HepG2 (cell line): ENCODE measurements around the gene FAM110C. TPM values are rescaled to one million over a fixed set of nuclear protein-coding genes. Genes with fewer than 3 reads are reported as not detected.

Experiments
- ATAC-seq: fragments of 200-7000 bp; cut with Tn5 transposase; 3 replicates; pipeline ENCODE4 v1.9.1; 2020; ENCODE audit warnings: mild to moderate bottlenecking, moderate library complexity
- BruUV-seq: library from RNA; stranded (reverse); fragments of 400-500 nt; replicated peaks from 2 replicates; lab custom pipeline; 2021; lab: Mats Ljungman, UMichigan
- CTCF ChIA-PET: fragments of 300-600 bp; formaldehyde crosslinking; extraction: SDS; loops from one replicate; lab custom pipeline; 2021; ENCODE audit warnings: low total read pairs, inconsistent platforms, low intra/inter-chr PET ratio; lab: Yijun Ruan, JAX
- POLR2A ChIA-PET: fragments of 350-600 bp; sonication (Branson Sonifier 250); formaldehyde crosslinking; loops from one replicate; lab custom pipeline; 2020; ENCODE audit warnings: antibody characterized with exemption, inconsistent platforms; lab: Yijun Ruan, JAX
- DNase-seq: peaks from one replicate; pipeline ENCODE4 v3.0.0-alpha.2; 2015; ENCODE audit warnings: low spot score
- FAIRE-seq: peaks from 3 replicates; lab custom pipeline; 2011; peaks lifted over from hg19 to GRCh38; lab: Jason Lieb, UNC
- H2AFZ ChIP-seq: one replicate; pipeline ENCODE4 v1.6.1; 2011; ENCODE audit warnings: low read length, inconsistent platforms
- H3K27ac ChIP-seq: fragments of 300-600 bp; 3 replicates; pipeline ENCODE4 v1.8.0; 2011; ENCODE audit warnings: mixed run types, mild to moderate bottlenecking, mixed read lengths, low read length, inconsistent platforms; ENCODE audit not compliant: insufficient read depth; ENCODE audit errors: extremely low read length
- H3K27me3 ChIP-seq, 2 experiments: fragments of 200-600 bp in 1 of 2; 2 replicates in 1 of 2; 3 replicates in 1 of 2; pipeline versions ENCODE4 v1.6.0 to v1.8.0; 2011; ENCODE audit warnings: low read length in 2 of 2, mild to moderate bottlenecking in 2 of 2, moderate library complexity in 2 of 2, inconsistent platforms in 1 of 2; ENCODE audit not compliant: insufficient read depth in 2 of 2, control insufficient read depth in 1 of 2
- H3K36me3 ChIP-seq, 2 experiments: fragments of 200-600 bp in 1 of 2; replicated peaks in 1 of 2; 2 replicates in 1 of 2; 3 replicates in 1 of 2; pipeline versions ENCODE4 v1.5.1 to v1.8.0; 2011; ENCODE audit warnings: low read length in 2 of 2, inconsistent platforms in 1 of 2; ENCODE audit not compliant: insufficient read depth in 2 of 2, control insufficient read depth in 1 of 2
- H3K4me1 ChIP-seq: 2 replicates; pipeline ENCODE4 v1.5.1; 2012; ENCODE audit warnings: low read length, inconsistent platforms; ENCODE audit not compliant: insufficient read depth
- H3K4me2 ChIP-seq: 2 replicates; pipeline ENCODE4 v1.6.0; 2011; ENCODE audit warnings: low read depth, low read length, inconsistent platforms
- H3K4me3 ChIP-seq, 3 experiments: fragments of 200-600 bp in 1 of 3; sonication (generic), shearing (Covaris generic) in 1 of 3; replicated peaks in 1 of 3; 2 replicates each; pipeline ENCODE4 v1.5.1; 2011 to 2016; ENCODE audit warnings: low read length in 3 of 3, inconsistent platforms in 2 of 3, low read depth in 2 of 3, mild to moderate bottlenecking in 2 of 3, control low read depth in 1 of 3, mixed read lengths in 1 of 3; ENCODE audit not compliant: insufficient read depth in 1 of 3
- H3K79me2 ChIP-seq: one replicate; pipeline ENCODE4 v1.6.1; 2011; ENCODE audit warnings: low read length, inconsistent platforms; ENCODE audit not compliant: insufficient read depth
- H3K9ac ChIP-seq: 2 replicates; pipeline ENCODE4 v1.6.0; 2011; ENCODE audit warnings: mild to moderate bottlenecking, low read depth, low read length, inconsistent platforms; ENCODE audit not compliant: insufficient read depth
- H3K9me3 ChIP-seq: 2 replicates; pipeline ENCODE4 v1.5.1; 2012; ENCODE audit warnings: mild to moderate bottlenecking, low read length
- H4K20me1 ChIP-seq: 2 replicates; pipeline ENCODE4 v1.6.0; 2011; ENCODE audit warnings: inconsistent platforms, mild to moderate bottlenecking, low read length, moderate library complexity; ENCODE audit not compliant: insufficient read depth
- CREB1 ChIP-seq, 2 experiments: fragments of 450-650 bp in 1 of 2; IDR thresholded peaks; 2 replicates each; pipeline ENCODE4 v1.6.1; 2016 to 2017; ENCODE audit warnings: control low read depth in 1 of 2, mild to moderate bottlenecking in 1 of 2, missing compliant biosample characterization in 1 of 2, missing genetic modification characterization in 1 of 2
- MTA3 ChIP-seq: sonication (generic); formaldehyde crosslinking; IDR thresholded peaks from 2 replicates; pipeline ENCODE4 v1.4.0; 2020; ENCODE audit warnings: missing genetic modification reagents
- MXD4 ChIP-seq: IDR thresholded peaks from 2 replicates; pipeline ENCODE4 v1.6.1; 2016; ENCODE audit warnings: mild to moderate bottlenecking, missing biosample characterization, missing genetic modification reagents
- ONECUT2 ChIP-seq: sonication (generic); formaldehyde crosslinking; IDR thresholded peaks from 2 replicates; pipeline ENCODE4 v1.4.0; 2020; ENCODE audit warnings: missing genetic modification reagents
- SP2 ChIP-seq: sonication (generic); formaldehyde crosslinking; IDR thresholded peaks from 2 replicates; pipeline ENCODE4 v1.5.1; 2020; ENCODE audit warnings: mild to moderate bottlenecking, missing genetic modification reagents
- ZNF782 ChIP-seq: sonication (generic); formaldehyde crosslinking; IDR thresholded peaks from 2 replicates; pipeline ENCODE4 v1.4.0; 2020; ENCODE audit warnings: missing genetic modification reagents, mild to moderate bottlenecking, borderline replicate concordance
- WGBS: methylation state at CpG from one replicate; pipeline ENCODE4 v1.1.6; 2017; ENCODE audit warnings: low lambda C conversion rate; 5-methylcytosine and 5-hydroxymethylcytosine counted together
- in situ Hi-C: cut with HindIII; loops from 2 replicates; pipeline ENCODE4 v1.10.0; 2017; ENCODE audit warnings: low pct_unique_long_range_greater_than_20kb; ENCODE audit not compliant: extremely low pct_ligation_motif_present
- intact Hi-C: fragments of 100-400 bp; cut with micrococcal nuclease; formaldehyde crosslinking; loops from one replicate; pipeline ENCODE4 v1.10.0; 2022; ENCODE audit not compliant: unreplicated experiment
- polyA plus RNA-seq, 8 experiments: library from polyadenylated mRNA; depleted of rRNA in 3 of 8; stranded (reverse) in 7 of 8; unstranded in 1 of 8; fragments of >200 nt; fragmentation: Illumina TruSeq in 4 of 8; extraction: Trizol in 4 of 8; gene quantifications; 2 replicates each; pipeline versions ENCODE4 v1.2.1 to v1.2.3, GENCODE V29; 2011 to 2016; ENCODE audit warnings: low read depth in 4 of 8, missing spikeins in 1 of 8, mixed read lengths in 1 of 8; ENCODE audit not compliant: insufficient read depth in 1 of 8
- total RNA-seq, 5 experiments: library from RNA; depleted of rRNA; stranded (reverse); fragments of >200 nt; fragmentation: Illumina TruSeq; extraction: Trizol; gene quantifications; 2 replicates each; pipeline ENCODE4 v1.2.3, GENCODE V29; 2016; ENCODE audit warnings: low read depth in 1 of 5
- TF ChIP-seq, protein P1 (sequence below): sonication (generic); formaldehyde crosslinking; IDR thresholded peaks from 2 replicates; pipeline ENCODE4 v1.4.0; 2020; ENCODE audit warnings: missing genetic modification reagents, borderline replicate concordance

FAM110C gene
- total and polyA plus RNA-seq, 2 of the 13 experiments (the other 11 are each of a cell fraction or from before 2014, with no cell fraction given): 1.2 to 3.5 TPM

DNA sequence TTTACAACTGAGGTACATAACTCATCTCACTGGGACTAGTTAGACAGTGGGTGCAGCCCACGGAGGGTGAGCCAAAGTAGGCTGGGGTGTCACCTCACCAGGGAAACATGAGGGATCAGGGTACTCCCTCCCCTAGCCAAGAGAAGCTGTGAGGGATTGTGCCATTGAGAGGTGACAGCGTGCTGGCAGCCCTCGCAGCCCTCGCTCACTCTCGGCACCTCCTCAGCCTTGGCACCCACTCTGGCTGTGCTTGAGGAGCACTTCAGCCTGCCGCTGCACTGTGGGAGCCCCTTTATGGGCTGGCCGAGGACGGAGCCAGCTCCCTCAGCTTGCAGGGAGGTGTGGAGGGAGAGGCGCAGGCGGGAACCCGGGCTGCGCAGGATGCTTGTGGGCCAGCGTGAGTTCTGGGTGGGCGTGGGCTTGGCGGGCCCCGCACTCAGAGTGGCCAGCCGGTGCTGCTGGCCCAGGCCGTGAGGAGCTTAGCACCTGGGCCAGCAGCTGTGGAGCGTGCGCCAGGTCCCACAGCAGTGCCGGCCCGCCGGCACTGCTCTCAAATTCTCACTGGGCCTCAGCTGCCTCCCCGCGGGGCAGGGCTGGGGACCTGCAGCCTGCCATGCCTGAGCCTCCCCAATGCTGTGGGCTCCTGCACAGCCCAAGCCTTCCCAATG, 44.5 kb upstream of the FAM110C start:
- no peak overlapping the region for H3K4me2 ChIP-seq
- 54% methylated on average over 9 of the region's 25 CpGs for WGBS
- no peak overlapping the region for H3K4me3 ChIP-seq
- H4K20me1 ChIP-seq: no peaks in the 10 kb centered on the region
- POLR2A ChIA-PET: no interaction called here
- no peaks in the 10 kb centered on the region for H3K36me3 ChIP-seq
- no peaks in the 10 kb centered on the region for H3K79me2 ChIP-seq
- in situ Hi-C loops: no loop called here
- no peaks in the 10 kb centered on the region for H3K4me1 ChIP-seq
- intact Hi-C loops: no loop called here
- H3K9me3 ChIP-seq: no peaks in the 10 kb centered on the region
- H3K9ac ChIP-seq: no peak overlapping the region
- DNase-seq (no peak), FAIRE-seq (no peak), ATAC-seq (no peak)
- CTCF ChIA-PET: no interaction called here
- TF ChIP-seq ONECUT2: no peak
- no peak for TF ChIP-seq CREB1 (IDR thresholded peaks at IDR 0.05)
- TF ChIP-seq CREB1 (CRISPR knock-in tag; IDR thresholded peaks at IDR 0.05): no peak
- no peak for TF ChIP-seq SP2
- TF ChIP-seq, protein P1, sequence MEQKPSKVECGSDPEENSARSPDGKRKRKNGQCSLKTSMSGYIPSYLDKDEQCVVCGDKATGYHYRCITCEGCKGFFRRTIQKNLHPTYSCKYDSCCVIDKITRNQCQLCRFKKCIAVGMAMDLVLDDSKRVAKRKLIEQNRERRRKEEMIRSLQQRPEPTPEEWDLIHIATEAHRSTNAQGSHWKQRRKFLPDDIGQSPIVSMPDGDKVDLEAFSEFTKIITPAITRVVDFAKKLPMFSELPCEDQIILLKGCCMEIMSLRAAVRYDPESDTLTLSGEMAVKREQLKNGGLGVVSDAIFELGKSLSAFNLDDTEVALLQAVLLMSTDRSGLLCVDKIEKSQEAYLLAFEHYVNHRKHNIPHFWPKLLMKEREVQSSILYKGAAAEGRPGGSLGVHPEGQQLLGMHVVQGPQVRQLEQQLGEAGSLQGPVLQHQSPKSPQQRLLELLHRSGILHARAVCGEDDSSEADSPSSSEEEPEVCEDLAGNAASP (CRISPR knock-in tag): no peak
- TF ChIP-seq MTA3 (CRISPR knock-in tag): no peak
- no peak for TF ChIP-seq MXD4
- TF ChIP-seq ZNF782 (CRISPR knock-in tag): no peak
- TF ChIP-seq, all 625 proteins: peak for 0
- Histone ChIP-seq H2AFZ (no peak overlapping the region), H3K27me3 (peaks cover 0 to 5% of the 10 kb centered on the region in 2 experiments; a peak in 2 of 5 replicates), H3K27ac (no peak overlapping the region)
- no TSS peak for BruUV-seq
